Panc1 (cell line): Measurements from ENCODE around the gene DGKG.

Source experiments
- POLR2AphosphoS5 ChIP-seq: IDR thresholded peaks from 2 replicates; pipeline ENCODE4 v1.6.1; 2012; ENCODE audit warnings: mild to moderate bottlenecking, low read depth, low read length, moderate library complexity
- REST ChIP-seq, 2 experiments: IDR thresholded peaks; 2 replicates each; pipeline ENCODE4 v1.6.1; 2011 to 2012; ENCODE audit warnings: low read depth in 2 of 2, control low read depth in 1 of 2, low read length in 1 of 2, mild to moderate bottlenecking in 1 of 2, moderate library complexity in 1 of 2; ENCODE audit not compliant: insufficient read depth in 1 of 2
- SIN3A ChIP-seq: IDR thresholded peaks from 2 replicates; pipeline ENCODE4 v1.6.1; 2012; ENCODE audit warnings: low read depth, mild to moderate bottlenecking, low read length, moderate library complexity, borderline replicate concordance; ENCODE audit not compliant: insufficient read depth
- TCF7L2 ChIP-seq: IDR thresholded peaks from 2 replicates; pipeline ENCODE4 v1.6.1; 2011; ENCODE audit warnings: mild to moderate bottlenecking, low read depth, low read length, inconsistent platforms
- TF ChIP-seq, protein P1 (sequence below): fragments of 450-650 bp; IDR thresholded peaks from 2 replicates; pipeline ENCODE4 v1.5.1; 2017; ENCODE audit warnings: mild to moderate bottlenecking

- TF ChIP-seq, protein P1, sequence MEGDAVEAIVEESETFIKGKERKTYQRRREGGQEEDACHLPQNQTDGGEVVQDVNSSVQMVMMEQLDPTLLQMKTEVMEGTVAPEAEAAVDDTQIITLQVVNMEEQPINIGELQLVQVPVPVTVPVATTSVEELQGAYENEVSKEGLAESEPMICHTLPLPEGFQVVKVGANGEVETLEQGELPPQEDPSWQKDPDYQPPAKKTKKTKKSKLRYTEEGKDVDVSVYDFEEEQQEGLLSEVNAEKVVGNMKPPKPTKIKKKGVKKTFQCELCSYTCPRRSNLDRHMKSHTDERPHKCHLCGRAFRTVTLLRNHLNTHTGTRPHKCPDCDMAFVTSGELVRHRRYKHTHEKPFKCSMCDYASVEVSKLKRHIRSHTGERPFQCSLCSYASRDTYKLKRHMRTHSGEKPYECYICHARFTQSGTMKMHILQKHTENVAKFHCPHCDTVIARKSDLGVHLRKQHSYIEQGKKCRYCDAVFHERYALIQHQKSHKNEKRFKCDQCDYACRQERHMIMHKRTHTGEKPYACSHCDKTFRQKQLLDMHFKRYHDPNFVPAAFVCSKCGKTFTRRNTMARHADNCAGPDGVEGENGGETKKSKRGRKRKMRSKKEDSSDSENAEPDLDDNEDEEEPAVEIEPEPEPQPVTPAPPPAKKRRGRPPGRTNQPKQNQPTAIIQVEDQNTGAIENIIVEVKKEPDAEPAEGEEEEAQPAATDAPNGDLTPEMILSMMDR: no peak
- TF ChIP-seq POLR2AphosphoS5: no peak
- TF ChIP-seq TCF7L2: no peak
- no peak for TF ChIP-seq REST (IDR thresholded peaks at IDR 0.05; ENCODE audit: insufficient read depth in 1 of 2, low read depth in 2 of 2, low read length in 1 of 2)
- TF ChIP-seq SIN3A: no peak
These were observed 242.5 kb downstream of the DGKG start for GRCh38 chr3:186119499-186119898.
